GM23248 (cell line): ENCODE measurements around the gene DSC3. TPM values are rescaled to one million over a fixed set of nuclear protein-coding genes. Genes with fewer than 3 reads are reported as not detected.
"Not testable (repeated sequence)": the region's sequence is repeated elsewhere in the genome, so short reads cannot be mapped to it uniquely, and the experiment has no call there.

Source experiments
- DNase-seq: peaks from one replicate; pipeline ENCODE4 v3.0.0-alpha.2; 2015
- H2AFZ ChIP-seq: fragments of 200-600 bp; sonication (generic); 2 replicates; pipeline ENCODE4 v1.6.1; 2016; ENCODE audit warnings: antibody characterized with exemption
- H3F3A ChIP-seq: fragments of 200-600 bp; sonication (generic); 2 replicates; pipeline ENCODE4 v1.6.1; 2016; ENCODE audit warnings: mild to moderate bottlenecking, antibody characterized with exemption, mixed run types; ENCODE audit not compliant: insufficient read depth
- H3K27ac ChIP-seq: fragments of 200-600 bp; sonication (generic); 2 replicates; pipeline ENCODE4 v1.5.1; 2016; ENCODE audit warnings: mild to moderate bottlenecking
- H3K27me3 ChIP-seq: fragments of 200-600 bp; sonication (generic); replicated peaks from 2 replicates; pipeline ENCODE4 v1.6.1; 2016; ENCODE audit warnings: mild to moderate bottlenecking; ENCODE audit not compliant: insufficient read depth
- H3K36me3 ChIP-seq: fragments of 200-600 bp; sonication (generic); 2 replicates; pipeline ENCODE4 v1.6.1; 2016; ENCODE audit warnings: low read depth, mild to moderate bottlenecking
- H3K4me1 ChIP-seq: fragments of 200-600 bp; sonication (generic); 2 replicates; pipeline ENCODE4 v1.6.1; 2016; ENCODE audit warnings: mild to moderate bottlenecking; ENCODE audit not compliant: insufficient read depth
- H3K4me2 ChIP-seq: fragments of 200-600 bp; sonication (generic); one replicate; pipeline ENCODE4 v1.6.1; 2016; ENCODE audit warnings: mild to moderate bottlenecking; ENCODE audit not compliant: unreplicated experiment
- H3K4me3 ChIP-seq: fragments of 200-600 bp; sonication (generic); 2 replicates; pipeline ENCODE4 v1.5.1; 2016; ENCODE audit warnings: mild to moderate bottlenecking
- H3K79me2 ChIP-seq: fragments of 200-600 bp; sonication (generic); 2 replicates; pipeline ENCODE4 v1.6.1; 2016; ENCODE audit warnings: mild to moderate bottlenecking; ENCODE audit not compliant: insufficient read depth
- H3K9ac ChIP-seq: fragments of 200-600 bp; sonication (generic); 2 replicates; pipeline ENCODE4 v1.6.1; 2016; ENCODE audit warnings: mild to moderate bottlenecking
- H3K9me2 ChIP-seq: fragments of 200-600 bp; sonication (generic); 2 replicates; pipeline ENCODE4 v1.6.1; 2016; ENCODE audit warnings: mixed run types, mild to moderate bottlenecking, moderate library complexity; ENCODE audit not compliant: insufficient read depth
- H3K9me3 ChIP-seq: fragments of 200-600 bp; sonication (generic); one replicate; pipeline ENCODE4 v1.6.1; 2017; ENCODE audit warnings: low read depth
- H4K20me1 ChIP-seq: fragments of 200-600 bp; sonication (generic); 2 replicates; pipeline ENCODE4 v1.6.0; 2016; ENCODE audit not compliant: insufficient read depth
- EZH2 ChIP-seq: fragments of 200-600 bp; sonication (generic); IDR thresholded peaks from 2 replicates; pipeline ENCODE4 v1.6.1; 2018; ENCODE audit warnings: antibody characterized with exemption, mild to moderate bottlenecking; ENCODE audit not compliant: insufficient read depth, poor library complexity, severe bottlenecking
- EZH2phosphoT487 ChIP-seq: fragments of 200-600 bp; sonication (generic); IDR thresholded peaks from 2 replicates; pipeline ENCODE4 v1.6.1; 2018; ENCODE audit warnings: antibody characterized with exemption, moderate library complexity, mild to moderate bottlenecking, low read depth; ENCODE audit not compliant: insufficient read depth
- WGBS, 2 experiments: methylation state at CpG; one replicate each; pipeline ENCODE4 v1.1.6; 2015 to 2017; ENCODE audit warnings: low lambda C conversion rate in 2 of 2, low coverage in 1 of 2; ENCODE audit errors: missing lambda C conversion rate in 2 of 2; 5-methylcytosine and 5-hydroxymethylcytosine counted together
- in situ Hi-C: fragments of 300-500 bp; cut with MboI; formaldehyde crosslinking; loops from 2 replicates; pipeline ENCODE4 v1.15.0; 2020
- polyA plus RNA-seq: library from polyadenylated mRNA; unstranded; fragments of >200 nt; fragmentation: Nextera tagmentation; extraction: Ambion mirVana; gene quantifications from 2 replicates; pipeline ENCODE4 v1.2.1, GENCODE V29; 2016
- total RNA-seq: library from RNA; depleted of rRNA; stranded (reverse); fragments of >200 nt; shearing (Covaris generic); gene quantifications from 2 replicates; pipeline ENCODE4 v1.2.3, GENCODE V29; 2014

DSC3 gene
- total and polyA plus RNA-seq, 2 experiments from 2014 or later, result not detected

DNA sequence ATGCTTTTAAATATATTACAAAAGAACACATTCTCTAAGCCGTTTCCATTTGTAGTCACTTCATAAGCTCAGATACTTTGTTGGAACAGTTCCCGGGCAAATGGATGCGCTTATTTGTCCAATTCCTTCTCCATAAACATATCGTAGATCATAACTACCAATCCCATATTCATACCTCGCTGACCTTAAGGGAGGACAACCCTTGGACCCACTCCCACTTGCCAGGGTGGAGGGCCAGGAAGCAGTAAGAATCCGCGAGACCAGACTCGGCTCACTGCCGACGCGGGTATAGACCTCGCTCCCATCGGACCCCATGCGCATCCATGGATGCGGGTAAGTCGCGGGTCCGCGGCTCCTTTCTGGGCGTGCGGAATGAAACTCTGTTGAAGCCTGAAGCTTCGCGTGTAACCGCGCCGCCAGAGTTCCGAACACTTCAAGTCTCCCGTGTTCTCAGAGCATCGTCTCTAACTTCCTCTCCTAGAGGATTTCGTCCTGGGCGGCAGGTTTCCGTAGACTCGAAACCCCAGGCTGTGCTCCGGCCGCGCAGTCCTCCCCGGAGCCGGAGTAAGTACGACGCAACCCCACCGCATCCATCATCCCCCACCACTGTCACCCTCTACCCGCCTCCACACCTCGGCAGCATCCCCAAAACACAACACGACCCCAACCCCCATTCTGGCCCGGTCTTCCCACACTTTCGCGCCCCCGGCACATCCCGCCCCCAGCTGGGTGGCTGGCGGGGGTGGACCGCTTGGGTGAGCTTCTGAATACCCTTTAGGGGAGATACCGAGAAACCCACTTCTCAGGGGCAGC is 1.1 kb downstream of the DSC3 start:
- DNase-seq, result no peak
- peaks cover 36% of the 10 kb centered on the region for H3K27me3 ChIP-seq
- WGBS, 2 experiments, result 4 to 8% methylated on average over 46 to 52 of the region's 52 CpGs
- H3K4me1 ChIP-seq, result no peaks in the 10 kb centered on the region
- H2AFZ ChIP-seq, result no peak overlapping the region
- no peak overlapping the region for H3K4me3 ChIP-seq
- H3K27ac ChIP-seq, result no peak overlapping the region
- H3K9me3 ChIP-seq, result no peaks in the 10 kb centered on the region
- H3K9ac ChIP-seq, result no peak overlapping the region
- no peaks in the 10 kb centered on the region for H3K9me2 ChIP-seq
- in situ Hi-C loops, result no loop called here
- H4K20me1 ChIP-seq, result no peaks in the 10 kb centered on the region
- no peak overlapping the region for H3K4me2 ChIP-seq
- TF ChIP-seq EZH2phosphoT487 (no peak), EZH2 (no peak)
- H3K36me3 ChIP-seq, result no peaks in the 10 kb centered on the region
- no peaks in the 10 kb centered on the region for H3F3A ChIP-seq
- no peaks in the 10 kb centered on the region for H3K79me2 ChIP-seq

- in situ Hi-C loops, result no loop called here
- H3K79me2 ChIP-seq, result no peaks in the 10 kb centered on the region
- H3K9ac ChIP-seq, result no peak overlapping the region
- DNase-seq, result no peak
- H3K4me2 ChIP-seq, result no peak overlapping the region
- H3K27me3 ChIP-seq, result peaks cover 36% of the 10 kb centered on the region
- no peak overlapping the region for H3K4me3 ChIP-seq
- H3F3A ChIP-seq, result no peaks in the 10 kb centered on the region
- no peak overlapping the region for H2AFZ ChIP-seq
- H3K4me1 ChIP-seq, result no peaks in the 10 kb centered on the region
- H3K9me3 ChIP-seq, result peaks cover under 1% of the 10 kb centered on the region
- no peaks in the 10 kb centered on the region for H3K36me3 ChIP-seq
- no peak overlapping the region for H3K27ac ChIP-seq
- no peak for TF ChIP-seq EZH2phosphoT487
- H4K20me1 ChIP-seq, result no peaks in the 10 kb centered on the region
- H3K9me2 ChIP-seq, result no peaks in the 10 kb centered on the region
- WGBS, 2 experiments, result 2 to 3% methylated on average over 18 of the region's 18 CpGs
Observed at GRCh38 chr18:31040686-31041270, 1.8 kb downstream of the DSC3 start.

GRCh38 chr18:31039426-31039825 is 3.1 kb downstream of the DSC3 start:
- WGBS, 2 experiments, result 23 to 27% methylated on average over 3 of the region's 3 CpGs
- no peak for DNase-seq
- Histone ChIP-seq H3K4me2 (no peak overlapping the region), H3K27ac (no peak overlapping the region), H3K36me3 (no peaks in the 10 kb centered on the region), H4K20me1 (no peaks in the 10 kb centered on the region), H3F3A (no peaks in the 10 kb centered on the region), H3K27me3 (peaks cover 36% of the 10 kb centered on the region), H3K4me1 (no peaks in the 10 kb centered on the region), H3K79me2 (no peaks in the 10 kb centered on the region), H3K9me3 (peaks cover 3% of the 10 kb centered on the region), H3K9ac (no peak overlapping the region), H2AFZ (no peak overlapping the region), H3K9me2 (no peaks in the 10 kb centered on the region), H3K4me3 (no peak overlapping the region)
- in situ Hi-C loops, result no loop called here
- TF ChIP-seq EZH2 (no peak), EZH2phosphoT487 (no peak)

- in situ Hi-C loops, H3K4me3 ChIP-seq, H3K9me3 ChIP-seq, H3K79me2 ChIP-seq, H3F3A ChIP-seq, H4K20me1 ChIP-seq, H3K27ac ChIP-seq, H3K9ac ChIP-seq, H3K4me1 ChIP-seq, H3K4me2 ChIP-seq, H3K9me2 ChIP-seq, H3K36me3 ChIP-seq, DNase-seq, H2AFZ ChIP-seq: not testable (repeated sequence)
- H3K27me3 ChIP-seq, result peaks cover 28% of the 10 kb centered on the region
- 22 to 34% methylated on average over 5 of the region's 5 CpGs for WGBS, 2 experiments
Observed at GRCh38 chr18:31037686-31038085, 4.9 kb downstream of the DSC3 start.
